NCI-H226 (cell line): ENCODE data around the gene LRRC8D.

ENCODE experiments used
- DNase-seq: peaks from one replicate; pipeline ENCODE4 v3.0.0-alpha.2; 2015

The LRRC8D gene

DNA sequence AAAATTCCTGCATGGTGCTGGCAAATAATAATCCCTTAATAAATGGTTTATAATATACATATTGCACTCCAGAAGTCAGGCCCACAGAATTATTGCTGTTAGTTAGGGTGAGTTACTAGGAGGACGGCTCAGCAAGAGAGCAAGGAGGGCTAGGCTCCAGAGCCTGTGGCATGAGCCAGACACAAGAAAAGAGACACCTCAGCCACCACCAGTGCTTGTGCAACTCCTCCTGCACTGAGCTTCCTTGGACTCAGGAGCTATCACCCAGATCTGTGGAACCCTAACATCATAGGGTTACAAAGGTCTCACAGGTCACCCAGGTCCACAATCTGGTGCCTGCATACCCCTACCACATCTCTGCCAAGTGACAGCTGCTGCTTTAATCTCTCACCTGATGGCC is 12.8 kb upstream of the LRRC8D start:
- no peak for DNase-seq

DNA sequence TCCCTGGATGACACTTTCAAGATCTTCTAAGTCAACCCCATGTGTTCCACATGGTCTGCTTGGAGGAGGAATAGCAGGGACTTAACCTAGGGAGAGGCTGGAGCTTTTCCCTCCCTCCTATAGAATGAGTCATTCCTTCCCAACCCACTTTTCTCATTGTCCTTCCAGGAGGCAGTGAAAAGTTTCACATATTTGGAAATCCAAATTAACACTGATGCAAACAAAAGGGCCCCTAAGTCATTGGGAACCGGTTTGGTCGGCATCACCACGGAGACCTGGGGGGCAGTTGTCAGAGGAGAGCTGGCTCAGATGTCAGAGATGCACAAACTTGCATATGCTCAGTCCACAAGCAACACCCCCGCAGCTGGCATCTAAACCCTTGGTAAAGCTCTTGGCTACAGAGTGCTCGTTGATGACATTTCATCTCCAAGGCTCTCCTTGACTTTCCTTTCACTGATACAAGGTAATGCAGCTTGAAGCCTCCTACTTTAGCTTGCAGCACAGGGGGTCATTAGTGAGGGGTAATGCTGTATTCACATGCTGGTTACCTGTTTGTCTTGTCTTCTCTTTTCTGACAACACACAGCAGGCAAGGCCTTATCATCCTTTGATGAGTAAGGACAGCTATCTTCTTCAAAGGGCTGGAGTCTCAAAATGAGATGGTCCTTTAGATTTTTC is 12.3 kb upstream of the LRRC8D start:
- peak; percentile 64 for DNase-seq

DNA sequence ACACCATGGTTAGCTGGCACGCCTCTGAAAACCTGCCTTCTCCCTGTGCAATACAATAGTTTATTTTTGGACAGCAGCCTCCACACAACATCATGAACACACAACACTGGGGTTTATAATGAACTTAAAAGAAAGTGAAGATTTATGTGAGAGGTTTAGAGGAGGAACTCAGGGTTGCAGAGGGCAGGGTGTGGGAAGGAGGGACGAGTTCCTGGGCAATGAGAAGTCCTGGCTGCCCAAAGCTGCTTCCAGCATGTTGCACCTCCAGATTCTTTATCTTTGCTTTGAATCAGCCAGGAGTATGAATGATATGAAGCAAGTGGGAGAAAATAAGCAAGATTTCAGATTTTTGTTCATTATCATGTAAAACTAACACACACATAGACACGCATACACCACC is 11.3 kb upstream of the LRRC8D start:
- peak; percentile 52 for DNase-seq

DNA sequence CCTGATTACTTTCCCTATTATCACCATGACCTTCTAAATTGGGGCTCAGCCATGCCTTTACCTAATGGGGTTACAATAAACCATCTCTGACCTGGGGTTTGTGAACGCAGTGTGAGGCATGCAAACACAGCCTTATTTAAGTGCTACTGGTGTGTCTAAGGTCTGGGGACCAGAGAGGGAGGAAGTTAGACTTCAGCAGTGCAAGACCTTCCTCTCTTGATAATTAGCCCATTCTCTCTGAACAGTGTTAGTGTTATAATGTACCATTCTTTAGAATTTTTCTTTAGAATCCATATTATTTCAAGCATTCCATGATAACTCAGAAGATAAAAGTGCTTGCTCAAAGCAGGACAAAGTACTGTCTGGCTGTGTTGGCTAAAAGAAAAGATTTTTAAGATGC is 10.5 kb upstream of the LRRC8D start:
- no peak for DNase-seq

DNA sequence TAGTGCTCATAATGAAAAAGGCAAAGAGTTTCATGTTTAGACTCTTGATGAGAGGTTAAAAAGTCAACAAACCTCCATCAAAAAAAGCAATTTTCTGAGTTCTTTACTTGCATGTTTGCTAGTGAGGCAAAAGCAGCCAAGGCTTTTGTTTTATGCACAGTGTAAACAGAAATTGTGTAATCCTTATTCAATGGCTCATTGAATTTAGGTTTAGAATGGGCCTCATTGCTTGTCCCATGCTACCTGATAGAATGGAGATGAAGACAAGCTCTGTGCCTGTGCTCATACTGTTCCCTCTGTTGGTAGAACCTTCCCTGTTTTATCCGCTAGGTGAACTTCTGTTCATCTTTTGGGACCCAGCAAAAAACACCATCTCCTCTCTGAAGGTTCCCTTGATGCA is 10.0 kb upstream of the LRRC8D start:
- no peak for DNase-seq

DNA sequence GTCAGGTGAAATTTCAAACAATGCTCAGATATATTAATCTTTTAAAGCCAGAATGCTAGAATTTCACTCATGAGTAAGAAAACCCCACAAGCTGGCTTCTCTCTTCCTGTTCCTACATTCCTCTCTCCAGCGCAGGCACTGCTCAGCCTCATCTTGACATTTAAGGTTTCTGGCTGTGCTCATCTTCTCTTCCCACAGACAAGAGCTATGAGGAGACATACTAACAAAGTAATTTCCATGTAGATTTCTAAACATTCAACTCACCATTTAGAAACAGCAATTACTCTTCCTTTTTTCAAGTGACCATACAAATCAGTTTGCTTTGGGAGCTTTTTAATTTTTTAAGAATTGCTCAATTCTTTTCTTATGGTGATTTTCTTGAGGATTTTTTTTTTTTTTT is 7.8 kb upstream of the LRRC8D start:
- DNase-seq: no peak

DNA sequence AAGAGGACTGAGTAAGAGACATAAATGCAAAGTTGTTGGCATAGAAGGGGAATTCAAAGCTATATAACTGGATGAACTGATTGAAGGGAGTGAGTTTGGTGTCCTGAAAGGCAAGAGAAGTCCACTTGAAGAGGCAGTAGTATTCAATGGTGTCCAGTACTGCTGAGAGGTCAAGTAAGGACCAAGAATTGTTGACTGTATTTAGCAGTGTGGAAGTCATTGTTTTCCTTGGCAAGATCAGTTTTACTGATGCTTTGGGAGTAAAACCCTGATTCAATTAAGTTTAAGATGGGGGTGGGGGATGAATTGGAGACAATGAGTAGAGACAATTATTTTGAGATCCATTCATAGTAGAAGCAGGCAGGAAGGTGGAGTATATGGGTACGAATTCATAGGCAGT is 5.8 kb upstream of the LRRC8D start:
- no peak for DNase-seq

DNA sequence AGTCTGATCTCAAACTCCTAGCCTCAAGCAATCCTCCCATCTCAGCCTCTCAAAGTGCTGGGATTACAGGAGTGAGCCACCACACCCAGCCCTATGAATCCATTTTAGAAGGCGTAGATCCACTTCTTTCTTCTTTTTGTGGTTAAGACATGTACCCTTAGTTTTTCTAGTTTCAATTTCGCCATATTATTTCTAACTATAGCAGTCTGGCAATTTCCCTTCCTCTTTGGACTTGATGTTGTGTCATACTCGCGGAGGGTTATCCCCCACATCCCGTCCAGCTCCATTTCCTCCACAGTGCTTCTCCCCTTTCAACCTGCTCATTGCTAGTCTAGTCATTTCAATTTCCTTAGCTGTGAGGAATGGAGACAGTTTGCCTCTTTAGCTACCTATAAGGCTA is 5.2 kb upstream of the LRRC8D start:
- no peak for DNase-seq

DNA sequence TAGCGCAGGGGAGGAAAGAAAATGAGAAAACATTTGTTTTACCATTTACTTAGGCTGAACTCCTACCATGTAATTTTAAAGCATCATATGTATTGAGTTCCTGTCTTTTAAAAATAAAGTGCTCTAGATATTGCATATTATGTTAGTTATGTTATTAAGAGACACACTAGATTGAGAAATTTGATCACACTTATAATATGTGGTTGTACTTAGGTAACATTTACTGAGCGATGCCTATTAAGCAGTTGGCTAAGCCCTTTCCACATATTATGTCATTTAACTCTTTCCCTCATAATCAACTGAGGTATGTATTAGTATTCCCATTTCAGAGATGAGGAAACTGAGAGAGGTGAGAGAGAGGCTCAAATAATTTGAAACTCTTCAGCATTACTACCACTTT is 4.5 kb upstream of the LRRC8D start:
- DNase-seq: no peak

DNA sequence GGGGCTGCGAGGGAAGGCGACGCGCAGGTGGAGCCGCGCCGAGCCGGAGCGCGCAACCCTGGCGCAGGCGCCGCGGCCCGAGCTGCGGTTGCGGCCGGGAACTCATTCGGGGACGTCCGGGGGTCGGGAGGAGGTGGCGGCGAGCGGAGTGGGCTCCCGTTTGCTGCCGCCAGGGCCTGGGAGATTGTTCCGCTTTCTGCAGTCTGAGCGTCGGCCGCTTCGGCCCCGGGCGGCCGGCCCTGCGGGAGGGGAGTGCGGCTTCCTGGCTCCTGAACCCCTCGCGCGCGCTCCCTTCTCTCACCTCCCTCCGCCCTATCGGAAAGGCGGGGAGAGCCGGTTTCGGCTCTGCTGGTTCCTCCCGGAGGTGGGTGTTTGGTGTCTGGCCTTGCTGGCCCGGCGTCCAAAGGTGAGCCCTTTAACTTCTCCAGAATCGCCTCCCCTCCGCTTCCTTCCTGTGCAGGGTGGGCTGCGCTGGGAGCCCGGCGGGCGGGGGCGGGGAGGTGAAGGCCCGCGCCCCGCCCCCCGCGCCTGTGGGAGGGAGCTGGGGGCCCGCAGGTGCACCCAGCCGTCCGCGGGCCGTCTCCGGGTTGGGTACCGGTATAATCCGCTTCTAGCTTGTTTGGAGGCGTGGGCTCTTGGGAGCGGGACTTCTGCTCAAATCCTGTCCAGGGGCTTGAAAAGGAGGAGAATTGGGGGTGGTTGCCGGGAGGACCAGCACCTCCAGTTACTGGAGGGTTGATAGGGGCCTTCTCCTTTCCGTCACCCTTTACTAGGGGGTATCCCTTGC is 683 bp downstream of the LRRC8D start:
- peak; percentile 48 for DNase-seq

DNA sequence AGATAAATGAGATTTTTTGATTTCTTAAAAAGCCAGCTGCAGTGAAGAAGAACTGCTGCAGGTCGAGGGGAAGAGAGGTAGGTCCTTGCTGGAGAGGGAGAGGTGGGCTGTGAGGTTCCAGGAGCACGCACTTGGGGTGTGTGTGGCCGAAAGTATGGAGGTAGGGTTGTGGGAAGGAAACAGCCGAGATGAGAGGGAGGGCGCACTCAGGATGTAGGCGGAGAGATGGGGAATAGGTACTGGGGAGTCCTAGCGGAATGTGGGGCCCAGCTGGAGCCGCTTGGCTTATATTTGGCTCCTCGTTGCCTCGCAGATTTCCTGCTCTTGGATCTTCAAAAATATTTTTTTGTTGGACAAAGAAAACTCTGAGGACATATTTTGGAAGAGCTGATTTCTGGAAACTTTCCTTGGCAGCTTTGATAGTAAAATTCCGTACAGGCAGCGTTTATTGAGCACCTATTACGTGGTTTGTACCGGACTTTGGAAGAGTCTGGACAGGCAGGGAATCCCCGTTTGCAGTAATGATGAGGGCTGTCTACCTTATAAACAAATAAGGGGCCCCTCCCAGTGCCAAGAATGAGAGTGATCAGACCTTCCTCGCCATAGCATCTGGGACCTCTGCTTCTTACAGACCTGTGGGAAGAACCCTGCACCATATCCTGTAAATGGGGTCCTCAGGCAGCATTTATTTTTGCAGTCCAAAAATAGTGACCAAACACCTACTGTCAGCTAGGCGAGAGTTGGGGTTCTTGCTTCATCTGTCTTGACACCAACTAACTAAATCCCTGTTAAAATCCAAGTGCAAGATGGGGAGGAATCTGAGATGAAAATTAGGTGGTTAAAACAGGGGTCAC is 1.5 kb downstream of the LRRC8D start:
- no peak for DNase-seq

DNA sequence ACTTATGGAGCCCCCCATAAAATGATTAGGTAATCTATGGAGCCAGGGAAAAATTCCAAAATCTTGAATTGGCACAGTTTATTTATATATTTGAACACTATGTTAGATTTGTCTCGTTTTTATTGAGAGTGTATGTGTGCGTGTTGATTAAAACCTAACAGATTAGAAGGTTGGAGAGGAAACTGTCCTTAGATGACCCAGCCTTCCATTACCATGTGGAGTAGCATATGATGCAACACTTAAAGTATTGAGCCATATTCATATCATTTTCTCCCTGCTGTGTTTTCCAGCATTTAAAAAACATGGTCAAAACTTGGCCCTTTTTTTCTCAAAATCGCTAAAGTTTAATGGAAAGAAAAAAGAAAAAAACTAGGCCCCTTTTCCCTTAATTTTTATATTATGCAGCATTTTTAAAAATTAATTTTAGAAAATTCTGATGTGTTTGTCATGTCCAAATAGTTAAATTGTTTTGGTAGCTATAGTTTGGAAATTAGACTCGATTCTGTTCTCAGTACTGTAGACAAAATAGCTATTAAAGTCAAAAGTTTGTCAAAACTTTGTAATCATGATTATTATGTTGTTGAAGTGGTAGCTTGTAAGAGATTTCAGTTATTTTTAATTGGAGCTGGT is 2.3 kb downstream of the LRRC8D start:
- DNase-seq: peak; percentile 31

DNA sequence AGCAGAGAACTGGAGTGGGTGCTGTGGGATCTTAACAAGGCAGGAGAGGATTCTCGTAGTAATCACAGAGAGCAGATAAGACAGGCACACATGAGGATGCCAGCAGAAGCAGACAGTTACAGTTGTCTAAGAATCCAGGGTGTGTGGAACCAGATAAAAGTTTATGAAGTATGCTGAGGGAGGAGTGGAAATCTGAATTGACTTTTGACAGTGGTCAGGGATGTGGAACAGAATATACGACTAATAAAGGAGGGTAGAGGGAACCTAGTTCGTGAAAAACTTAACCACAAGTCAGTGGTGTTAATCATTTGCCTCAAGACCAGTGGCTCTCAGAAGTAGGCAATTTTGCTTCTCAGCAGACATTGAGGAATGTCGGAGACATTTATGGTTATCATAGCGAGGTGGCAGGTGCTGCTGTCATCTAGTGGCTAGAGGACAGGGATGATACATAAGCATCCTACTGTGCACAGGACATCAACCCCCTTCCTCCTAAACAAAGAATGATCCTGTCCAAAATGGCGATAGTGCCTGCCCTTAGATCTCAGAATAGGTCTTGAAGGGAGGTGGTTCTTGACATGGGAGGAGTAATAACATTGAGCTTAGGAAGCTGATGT is 3.0 kb downstream of the LRRC8D start:
- DNase-seq: peak; percentile 56

DNA sequence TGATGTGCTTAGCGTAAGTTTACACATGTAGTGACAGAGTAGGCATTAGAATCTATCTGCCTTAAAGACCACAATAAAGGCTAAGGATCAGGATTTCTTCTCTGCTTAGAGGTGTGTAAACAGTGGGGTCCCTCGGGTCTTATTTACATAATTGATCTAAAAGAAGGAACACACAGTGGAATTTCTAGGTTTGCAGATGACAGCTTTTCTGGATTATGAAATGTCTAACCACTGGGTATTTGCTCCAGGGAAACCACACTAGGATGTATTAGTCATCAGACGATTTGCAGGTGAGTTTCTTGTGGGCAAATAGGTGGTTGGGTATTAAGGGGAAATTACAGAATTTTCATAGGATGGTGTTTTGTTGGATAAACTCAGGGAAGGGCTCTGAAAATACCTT is 5.8 kb downstream of the LRRC8D start:
- peak; percentile 41 for DNase-seq

DNA sequence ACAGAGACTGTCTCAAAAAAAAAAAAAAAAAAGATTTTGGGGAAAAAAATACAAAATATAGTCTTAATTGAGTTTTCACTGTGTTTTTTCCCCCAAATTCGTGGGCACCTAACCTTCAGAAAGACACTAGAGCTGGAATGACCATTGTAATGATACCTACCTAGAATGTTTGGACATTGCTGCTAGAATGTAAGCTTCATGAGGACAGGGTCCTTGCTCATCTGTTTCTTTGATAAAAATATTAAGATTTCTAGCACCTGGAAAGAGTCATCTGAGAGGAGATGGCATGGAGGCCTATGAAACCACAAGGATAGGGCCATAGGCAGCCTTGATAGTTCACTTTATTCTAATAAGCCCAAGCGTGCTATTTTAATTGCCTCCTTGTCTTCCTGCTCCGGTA is 6.5 kb downstream of the LRRC8D start:
- DNase-seq: no peak

DNA sequence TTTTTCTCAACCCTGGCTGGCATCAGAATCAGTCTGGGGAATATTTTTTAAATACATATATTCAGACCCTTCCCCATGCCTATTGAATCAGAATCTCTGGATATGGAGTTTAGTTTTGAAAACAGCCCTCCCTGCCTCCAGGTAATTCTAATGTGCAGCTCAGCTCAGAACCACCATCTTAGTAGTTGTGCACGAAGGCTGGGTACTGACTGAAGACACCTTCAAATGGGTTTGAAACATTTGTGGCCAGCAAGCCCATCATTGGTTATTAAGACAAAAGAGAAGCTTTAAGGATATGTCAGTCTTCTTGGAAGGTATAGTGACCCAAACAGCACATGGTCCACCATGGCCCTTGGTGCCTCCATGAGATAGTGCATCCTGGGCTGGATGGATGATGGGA is 7.1 kb downstream of the LRRC8D start:
- no peak for DNase-seq

DNA sequence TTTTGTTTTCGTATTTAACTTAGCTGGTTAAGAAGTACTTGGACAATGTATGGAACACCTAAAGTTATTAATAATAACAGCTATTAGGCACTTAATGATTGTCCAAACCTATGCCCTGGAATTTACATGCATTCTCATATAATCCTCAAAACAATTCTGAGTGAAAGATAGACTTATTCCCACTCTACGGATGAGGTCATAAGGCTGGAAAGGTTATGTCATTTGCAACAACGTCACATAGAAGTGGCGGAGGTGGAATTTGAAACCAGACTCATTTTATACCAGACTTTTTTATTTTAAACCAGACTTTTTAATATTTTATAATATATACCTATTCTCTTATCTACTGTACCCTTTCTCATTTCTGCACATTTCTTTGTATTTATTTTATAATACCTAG is 8.4 kb downstream of the LRRC8D start:
- DNase-seq: no peak

DNA sequence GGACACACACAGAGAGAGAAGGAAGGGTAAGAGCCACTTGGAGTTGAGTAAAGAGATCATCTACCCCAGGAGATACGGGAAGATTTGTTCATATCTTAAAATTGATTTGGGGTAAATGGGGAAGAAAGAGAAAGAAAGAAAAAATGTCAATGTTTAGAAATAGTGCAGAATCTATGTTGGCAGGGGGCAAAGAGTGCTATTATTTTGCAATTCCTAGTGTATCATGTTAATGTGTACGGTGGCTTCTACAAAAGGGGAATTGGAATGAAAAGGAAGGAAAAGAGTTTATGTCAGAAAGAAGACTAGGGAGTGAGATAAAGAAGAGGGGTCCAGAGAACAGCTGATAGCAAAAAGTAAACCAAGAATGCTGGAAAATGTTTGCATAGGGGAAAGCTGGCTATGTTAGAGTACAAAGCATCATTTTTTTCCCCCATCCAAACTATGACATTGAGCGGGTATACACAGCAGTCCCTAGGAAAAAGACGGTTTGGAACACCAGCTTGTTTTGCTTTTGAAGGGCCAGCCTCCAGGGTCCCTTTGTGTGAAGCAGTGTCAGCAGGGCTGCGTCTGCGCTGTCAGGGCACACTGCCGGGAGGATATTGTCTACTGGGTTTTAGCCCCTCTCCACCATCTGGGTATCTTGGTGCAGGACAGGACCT is 10.8 kb downstream of the LRRC8D start:
- DNase-seq: no peak

DNA sequence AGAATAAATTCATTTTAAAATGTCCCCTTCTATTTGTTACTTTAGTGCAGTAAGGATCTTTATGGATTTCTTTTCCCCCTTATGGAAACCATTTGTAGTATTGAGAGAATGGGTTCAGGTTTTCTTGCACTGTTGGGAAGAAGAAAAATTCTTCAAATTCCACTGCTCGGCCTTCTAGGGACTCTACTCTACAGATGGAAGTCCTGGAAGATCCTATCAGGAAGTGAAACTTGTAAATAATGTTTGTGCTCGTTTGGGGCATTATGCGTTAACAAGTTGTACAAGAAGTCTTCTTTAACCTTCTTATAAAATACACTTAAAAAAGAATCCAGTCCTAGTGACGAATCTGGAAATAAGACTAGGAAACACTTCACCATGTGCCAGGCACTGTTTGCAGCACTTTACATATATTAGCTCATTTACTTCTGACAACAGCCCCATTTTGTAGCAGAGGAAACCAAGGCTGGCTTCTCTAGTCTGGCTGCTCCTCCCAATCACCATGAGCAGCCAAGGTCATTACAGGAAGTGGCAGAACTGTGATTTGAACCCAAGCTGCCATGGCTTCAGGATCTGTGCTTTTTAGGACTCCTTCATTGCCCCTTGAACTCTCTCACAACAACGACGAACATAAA is 11.8 kb downstream of the LRRC8D start:
- no peak for DNase-seq

DNA sequence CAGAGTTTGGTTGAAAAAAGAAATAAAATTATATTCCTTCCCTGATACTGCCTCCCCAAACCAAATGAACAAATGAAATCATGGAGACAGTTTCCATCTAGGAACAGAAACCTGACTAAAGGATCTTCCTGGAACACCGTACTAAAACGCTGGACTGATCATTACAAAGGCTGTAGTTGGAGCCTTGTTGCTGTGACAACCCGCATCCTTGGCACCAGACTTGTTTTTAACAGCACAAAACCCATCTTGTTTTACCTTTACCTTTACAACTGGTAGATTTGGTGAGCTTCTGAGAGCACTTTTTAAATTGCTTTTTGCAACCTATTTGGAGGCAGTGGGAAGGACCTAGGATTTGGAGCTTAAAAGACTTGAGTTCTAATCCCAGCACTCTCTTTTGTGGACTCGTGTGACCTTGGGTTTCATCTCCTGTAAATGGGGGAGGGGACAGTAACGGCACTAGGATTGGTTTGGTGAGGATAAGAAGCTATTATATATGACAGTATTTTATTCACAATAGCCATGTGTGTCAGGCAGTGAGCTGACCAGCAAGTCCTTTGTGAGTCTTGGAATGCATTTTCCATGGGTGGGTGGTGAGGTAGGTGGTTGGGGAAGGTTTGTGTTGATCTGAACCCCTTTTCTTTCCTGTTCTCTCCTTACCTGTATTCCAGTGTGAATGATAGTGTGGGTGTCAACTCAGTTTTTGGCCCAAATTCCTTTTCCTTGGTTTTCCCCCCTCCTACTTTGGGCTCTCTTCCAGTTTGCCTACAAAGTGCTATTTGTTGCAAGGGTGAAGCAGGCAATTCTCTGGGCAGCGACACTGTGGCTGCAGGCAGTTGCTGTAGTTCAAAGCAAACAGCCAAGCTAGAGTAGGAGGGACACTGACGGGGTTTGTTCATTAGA is 12.6 kb downstream of the LRRC8D start:
- DNase-seq: no peak
